HCT116 (cell line): ENCODE results near the gene IGFBP2.

Source experiments
- CEBPB ChIP-seq: IDR thresholded peaks from 2 replicates; pipeline ENCODE4 v1.6.1; 2012; ENCODE audit warnings: low read depth
- EGR1 ChIP-seq: IDR thresholded peaks from 2 replicates; pipeline ENCODE4 v1.6.1; 2012; ENCODE audit warnings: low read depth
- EZH2phosphoT487 ChIP-seq: fragments of 200-600 bp; IDR thresholded peaks from 2 replicates; pipeline ENCODE4 v1.6.1; 2018; ENCODE audit warnings: antibody characterized with exemption, borderline replicate concordance
- FOSL1 ChIP-seq: IDR thresholded peaks from 2 replicates; pipeline ENCODE4 v1.6.1; 2012; ENCODE audit warnings: low read depth
- POLR2A ChIP-seq: IDR thresholded peaks from 2 replicates; pipeline ENCODE4 v1.7.0; 2011; ENCODE audit warnings: borderline replicate concordance; ENCODE audit not compliant: insufficient read depth, insufficient read length; ENCODE audit errors: extremely low read depth
- POLR2AphosphoS5 ChIP-seq: IDR thresholded peaks from 2 replicates; pipeline ENCODE4 v1.6.1; 2011; ENCODE audit warnings: mild to moderate bottlenecking, low read depth, low read length, moderate library complexity
- RAD21 ChIP-seq: IDR thresholded peaks from 2 replicates; pipeline ENCODE4 v1.6.1; 2012; ENCODE audit warnings: low read depth, mild to moderate bottlenecking
- REST ChIP-seq: IDR thresholded peaks from 2 replicates; pipeline ENCODE4 v1.6.1; 2012; ENCODE audit warnings: low read depth
- TF ChIP-seq, protein P1 (sequence below), 3 experiments: fragments of 200-600 bp in 1 of 3; sonication (generic) in 1 of 3; IDR thresholded peaks in 2 of 3; conservative IDR thresholded peaks in 1 of 3; 2 replicates each; pipeline ENCODE4 v1.5.1; 2012 to 2017; ENCODE audit warnings: low read depth in 2 of 3, low read length in 2 of 3, antibody characterized with exemption in 1 of 3, borderline replicate concordance in 1 of 3, control low read depth in 1 of 3, mild to moderate bottlenecking in 1 of 3, mixed read lengths in 1 of 3, mixed run types in 1 of 3, moderate library complexity in 1 of 3; ENCODE audit not compliant: insufficient read depth in 1 of 3
- TF ChIP-seq, protein P2 (sequence below): IDR thresholded peaks from 2 replicates; pipeline ENCODE4 v1.6.1; 2012

DNA sequence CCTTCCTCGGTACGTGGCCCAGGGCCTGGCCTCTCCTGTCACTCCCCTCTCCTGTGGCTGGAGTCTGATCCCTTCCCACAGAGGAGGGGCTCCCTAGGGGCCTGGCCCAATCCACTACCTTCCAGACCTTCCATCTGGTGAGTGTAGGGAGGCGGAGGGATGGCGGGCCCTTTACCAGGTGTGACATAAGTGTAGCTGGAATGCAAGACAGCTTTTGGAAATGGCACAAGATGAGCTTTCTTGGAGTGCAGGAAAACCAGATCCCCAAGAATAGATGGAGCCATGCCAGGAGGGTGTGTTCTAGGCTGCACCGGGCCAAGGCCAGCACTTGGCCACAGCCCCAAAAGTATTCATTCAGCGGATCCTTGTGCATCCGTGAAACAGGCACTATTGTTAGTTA, 32.0 kb downstream of the IGFBP2 start:
- TF ChIP-seq CEBPB (no peak), POLR2A (no peak), EGR1 (no peak), POLR2AphosphoS5 (no peak), RAD21 (no peak), REST (no peak), EZH2phosphoT487 (no peak), FOSL1 (no peak)
- TF ChIP-seq, protein P1, sequence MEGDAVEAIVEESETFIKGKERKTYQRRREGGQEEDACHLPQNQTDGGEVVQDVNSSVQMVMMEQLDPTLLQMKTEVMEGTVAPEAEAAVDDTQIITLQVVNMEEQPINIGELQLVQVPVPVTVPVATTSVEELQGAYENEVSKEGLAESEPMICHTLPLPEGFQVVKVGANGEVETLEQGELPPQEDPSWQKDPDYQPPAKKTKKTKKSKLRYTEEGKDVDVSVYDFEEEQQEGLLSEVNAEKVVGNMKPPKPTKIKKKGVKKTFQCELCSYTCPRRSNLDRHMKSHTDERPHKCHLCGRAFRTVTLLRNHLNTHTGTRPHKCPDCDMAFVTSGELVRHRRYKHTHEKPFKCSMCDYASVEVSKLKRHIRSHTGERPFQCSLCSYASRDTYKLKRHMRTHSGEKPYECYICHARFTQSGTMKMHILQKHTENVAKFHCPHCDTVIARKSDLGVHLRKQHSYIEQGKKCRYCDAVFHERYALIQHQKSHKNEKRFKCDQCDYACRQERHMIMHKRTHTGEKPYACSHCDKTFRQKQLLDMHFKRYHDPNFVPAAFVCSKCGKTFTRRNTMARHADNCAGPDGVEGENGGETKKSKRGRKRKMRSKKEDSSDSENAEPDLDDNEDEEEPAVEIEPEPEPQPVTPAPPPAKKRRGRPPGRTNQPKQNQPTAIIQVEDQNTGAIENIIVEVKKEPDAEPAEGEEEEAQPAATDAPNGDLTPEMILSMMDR (IDR thresholded peaks at IDR 0.05 in 2 of 3, conservative IDR thresholded peaks at IDR 0.05 in 1 of 3; ENCODE audit: borderline replicate concordance in 1 of 3, insufficient read depth in 1 of 3, low read depth in 2 of 3, low read length in 2 of 3) = no peak
- TF ChIP-seq, protein P2, sequence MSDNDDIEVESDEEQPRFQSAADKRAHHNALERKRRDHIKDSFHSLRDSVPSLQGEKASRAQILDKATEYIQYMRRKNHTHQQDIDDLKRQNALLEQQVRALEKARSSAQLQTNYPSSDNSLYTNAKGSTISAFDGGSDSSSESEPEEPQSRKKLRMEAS = no peak
